Measurements from ENCODE around the gene FETUB. TPM values are rescaled to one million over a fixed set of nuclear protein-coding genes. Genes with fewer than 3 reads are reported as not detected.

Gene FETUB
- total and polyA plus RNA-seq, 2 of the 4 experiments (the other 2 are of a cell fraction), result not detected

GRCh38 chr3:186590580-186591295, 49.5 kb upstream of the FETUB start:
- Histone ChIP-seq H2BK15ac (ENCODE audit: low read depth, low read length) (no peak overlapping the region), H2AK5ac (ENCODE audit: low read depth, low read length) (no peak overlapping the region), H3K4ac (ENCODE audit: low read depth, low read length) (no peak overlapping the region), H3K79me1 (ENCODE audit: low read depth in 1 of 2, low read length in 2 of 2) (no peaks in the 10 kb centered on the region), H2BK20ac (ENCODE audit: low read depth, low read length) (no peak overlapping the region), H2BK120ac (ENCODE audit: low read depth, low read length) (no peak overlapping the region), H3K56ac (ENCODE audit: extremely low read depth, insufficient read depth, low read length) (no peak overlapping the region), H2AK9ac (replicated peaks; ENCODE audit: low read depth, low read length, poor library complexity) (no peak overlapping the region), H3K9ac (ENCODE audit: low read depth, low read length) (no peak overlapping the region), H3K23ac (ENCODE audit: low read depth, low read length) (no peak overlapping the region), H4K20me1 (ENCODE audit: insufficient read depth, low read length) (no peaks in the 10 kb centered on the region), H3K27ac (ENCODE audit: insufficient read depth, low read length) (no peak overlapping the region), H4K5ac (ENCODE audit: low read depth, low read length) (no peak overlapping the region), H4K91ac (ENCODE audit: insufficient read depth, low read depth, low read length) (no peak overlapping the region), H3K9me3 (ENCODE audit: control insufficient read depth, insufficient read depth, low read length) (no peaks in the 10 kb centered on the region), H2BK5ac (ENCODE audit: low read depth, low read length, poor library complexity, severe bottlenecking) (no peak overlapping the region), H3K27me3 (ENCODE audit: control insufficient read depth, insufficient read depth, low read length) (peaks cover 3% of the 10 kb centered on the region; the same call in 1 of the 2 replicates), H2AFZ (replicated peaks; ENCODE audit: low read length, poor library complexity) (no peak overlapping the region), H3K4me2 (ENCODE audit: low read depth, low read length) (no peak overlapping the region), H3K4me3 (ENCODE audit: insufficient read depth, low read depth, low read length) (no peak overlapping the region), H4K8ac (ENCODE audit: low read depth in 2 of 2, low read length in 2 of 2) (no peak overlapping the region), H3K9me1 (ENCODE audit: insufficient read depth, low read length) (no peaks in the 10 kb centered on the region), H3K36me3 (ENCODE audit: control insufficient read depth, insufficient read depth, low read length) (peaks cover under 1% of the 10 kb centered on the region; the same call in 1 of the 2 replicates), H3K18ac (ENCODE audit: low read depth, low read length) (no peak overlapping the region), H3K4me1 (ENCODE audit: control insufficient read depth, insufficient read depth, low read length) (no peaks in the 10 kb centered on the region), H3K14ac (replicated peaks; ENCODE audit: low read depth, low read length) (no peak overlapping the region)
- BruUV-seq (replicated peaks), result no TSS peak
- CTCF ChIA-PET, result interaction anchor here (1.3 kb wide), 1 partner anchor 27 kb away, joined by 3 read pairs; no protein-coding TSS in a partner anchor
- ATAC-seq (ENCODE audit: low read depth), result no peak
- 73% methylated on average over 2 of the region's 7 CpGs; no CpG with 5 or more reads in 1 of the 2 experiments for WGBS, 2 experiments (ENCODE audit: extremely low coverage in 2 of 2, insufficient read length in 1 of 2)
- TF ChIP-seq RCOR1 (IDR thresholded peaks at IDR 0.05; ENCODE audit: insufficient replicate concordance, low read length) (no peak), BHLHE40 (IDR thresholded peaks at IDR 0.05; ENCODE audit: low read depth, low read length) (no peak), ELK1 (IDR thresholded peaks at IDR 0.05; ENCODE audit: borderline replicate concordance, low read depth, low read length) (no peak)
- POLR2A ChIA-PET (ENCODE audit: unreplicated experiment), result no interaction called here
- intact Hi-C loops (cut with micrococcal nuclease), result no loop called here
- no peak for DNase-seq
- dilution Hi-C loops (cut with HindIII; ENCODE audit: low sequenced_read_pairs, unreplicated experiment), result no loop called here
- in situ Hi-C loops (cut with MboI; ENCODE audit: low sequenced_read_pairs), result no loop called here

Measured in IMR-90 (cell line).